HEK293 (cell line): ENCODE data around the gene DFFA.

Experiments
- CTCF ChIP-seq: fragments of 450-650 bp; formaldehyde crosslinking; IDR thresholded peaks from 2 replicates; pipeline ENCODE4 v1.5.1; 2016; ENCODE audit warnings: missing biosample characterization, missing genetic modification characterization
- EGR2 ChIP-seq: fragments of 450-650 bp; formaldehyde crosslinking; IDR thresholded peaks from 2 replicates; pipeline ENCODE4 v1.5.1; 2016; ENCODE audit warnings: low read depth, missing biosample characterization, missing genetic modification characterization
- HOXA7 ChIP-seq: sonication (generic); formaldehyde crosslinking; IDR thresholded peaks from 2 replicates; pipeline ENCODE4 v1.8.1; 2022; ENCODE audit warnings: missing genetic modification reagents, borderline replicate concordance
- SALL2 ChIP-seq: fragments of 450-650 bp; formaldehyde crosslinking; IDR thresholded peaks from 2 replicates; pipeline ENCODE4 v1.5.0; 2017; ENCODE audit warnings: missing biosample characterization, mild to moderate bottlenecking, missing genetic modification characterization, borderline replicate concordance
- SCRT1 ChIP-seq: fragments of 450-650 bp; formaldehyde crosslinking; IDR thresholded peaks from 2 replicates; pipeline ENCODE4 v1.5.1; 2016; ENCODE audit warnings: missing biosample characterization, missing genetic modification characterization, borderline replicate concordance
- SP7 ChIP-seq: fragments of 450-650 bp; formaldehyde crosslinking; IDR thresholded peaks from 2 replicates; pipeline ENCODE4 v1.5.1; 2016; ENCODE audit warnings: missing biosample characterization, missing genetic modification characterization
- ZBTB21 ChIP-seq: fragments of 450-650 bp; formaldehyde crosslinking; IDR thresholded peaks from 2 replicates; pipeline ENCODE4 v1.5.1; 2017; ENCODE audit warnings: missing biosample characterization, missing genetic modification characterization
- ZNF121 ChIP-seq: fragments of 450-650 bp; formaldehyde crosslinking; IDR thresholded peaks from 2 replicates; pipeline ENCODE4 v1.5.1; 2016; ENCODE audit warnings: missing biosample characterization, missing genetic modification characterization
- ZNF132 ChIP-seq: fragments of 450-650 bp; formaldehyde crosslinking; IDR thresholded peaks from 2 replicates; pipeline ENCODE4 v1.5.1; 2017; ENCODE audit warnings: missing biosample characterization, missing genetic modification characterization, borderline replicate concordance
- ZNF169 ChIP-seq: fragments of 450-650 bp; formaldehyde crosslinking; IDR thresholded peaks from 2 replicates; pipeline ENCODE4 v1.5.1; 2016; ENCODE audit warnings: missing biosample characterization, missing genetic modification characterization
- ZNF2 ChIP-seq: fragments of 450-650 bp; formaldehyde crosslinking; IDR thresholded peaks from 2 replicates; pipeline ENCODE4 v1.5.1; 2016; ENCODE audit warnings: missing biosample characterization, missing genetic modification characterization
- ZNF274 ChIP-seq, 2 experiments: fragments of 200-500 bp in 1 of 2; fragments of 450-650 bp in 1 of 2; sonication (Bioruptor generic) in 1 of 2; formaldehyde crosslinking in 1 of 2; IDR thresholded peaks; 2 replicates each; pipeline versions ENCODE4 v1.5.1 to v1.6.1; 2014 to 2016; ENCODE audit warnings: borderline replicate concordance in 1 of 2, inconsistent platforms in 1 of 2, low read length in 1 of 2, missing biosample characterization in 1 of 2, missing genetic modification characterization in 1 of 2
- ZNF280C ChIP-seq: fragments of 450-650 bp; formaldehyde crosslinking; IDR thresholded peaks from 2 replicates; pipeline ENCODE4 v1.5.1; 2016; ENCODE audit warnings: missing biosample characterization, missing genetic modification characterization
- ZNF37A ChIP-seq: fragments of 450-650 bp; IDR thresholded peaks from 2 replicates; pipeline ENCODE4 v1.5.1; 2018; ENCODE audit warnings: missing biosample characterization, missing genetic modification characterization
- ZNF394 ChIP-seq: fragments of 450-650 bp; formaldehyde crosslinking; IDR thresholded peaks from 2 replicates; pipeline ENCODE4 v1.5.1; 2016; ENCODE audit warnings: missing biosample characterization, missing genetic modification characterization, mild to moderate bottlenecking, moderate library complexity, borderline replicate concordance
- ZNF510 ChIP-seq: fragments of 450-650 bp; formaldehyde crosslinking; IDR thresholded peaks from 2 replicates; pipeline ENCODE4 v1.5.1; 2018; ENCODE audit warnings: mild to moderate bottlenecking, missing genetic modification characterization, missing biosample characterization; ENCODE audit not compliant: insufficient replicate concordance
- ZNF585B ChIP-seq: fragments of 450-650 bp; formaldehyde crosslinking; IDR thresholded peaks from 2 replicates; pipeline ENCODE4 v1.5.1; 2016; ENCODE audit warnings: missing biosample characterization, missing genetic modification characterization
- ZNF639 ChIP-seq: fragments of 450-650 bp; formaldehyde crosslinking; IDR thresholded peaks from 2 replicates; pipeline ENCODE4 v1.5.1; 2016; ENCODE audit warnings: missing biosample characterization, missing genetic modification characterization
- ZNF658 ChIP-seq: fragments of 450-650 bp; formaldehyde crosslinking; IDR thresholded peaks from 2 replicates; pipeline ENCODE4; 2016; ENCODE audit warnings: missing biosample characterization, missing genetic modification characterization
- ZNF776 ChIP-seq: fragments of 450-650 bp; formaldehyde crosslinking; IDR thresholded peaks from 2 replicates; pipeline ENCODE4 v1.5.0; 2017; ENCODE audit warnings: missing biosample characterization, missing genetic modification characterization, borderline replicate concordance
- ZNF792 ChIP-seq: fragments of 450-650 bp; formaldehyde crosslinking; IDR thresholded peaks from 2 replicates; pipeline ENCODE4 v1.5.1; 2016; ENCODE audit warnings: missing biosample characterization, missing genetic modification characterization
- ZNF837 ChIP-seq: fragments of 450-650 bp; formaldehyde crosslinking; IDR thresholded peaks from 2 replicates; pipeline ENCODE4 v1.5.1; 2016; ENCODE audit warnings: missing biosample characterization, missing genetic modification characterization
- ZSCAN16 ChIP-seq: fragments of 450-650 bp; formaldehyde crosslinking; IDR thresholded peaks from 2 replicates; pipeline ENCODE4 v1.5.1; 2016; ENCODE audit warnings: missing biosample characterization, missing genetic modification characterization
- ZSCAN23 ChIP-seq: fragments of 450-650 bp; formaldehyde crosslinking; IDR thresholded peaks from 2 replicates; pipeline ENCODE4 v1.5.1; 2016; ENCODE audit warnings: missing biosample characterization, missing genetic modification characterization
- TF ChIP-seq, protein P1 (sequence below): fragments of 450-650 bp; formaldehyde crosslinking; IDR thresholded peaks from 2 replicates; pipeline ENCODE4 v1.5.1; 2016; ENCODE audit warnings: missing biosample characterization, missing genetic modification characterization
- TF ChIP-seq, protein P2 (sequence below): fragments of 450-650 bp; formaldehyde crosslinking; conservative IDR thresholded peaks from 2 replicates; pipeline ENCODE4 v1.5.1; 2016; ENCODE audit warnings: low read depth, missing biosample characterization, missing genetic modification characterization

Gene DFFA

GRCh38 chr1:10474613-10475507 lies 2.5 kb upstream of the DFFA start, which contains the start of gene PEX14 (continued):
- TF ChIP-seq, protein P1, sequence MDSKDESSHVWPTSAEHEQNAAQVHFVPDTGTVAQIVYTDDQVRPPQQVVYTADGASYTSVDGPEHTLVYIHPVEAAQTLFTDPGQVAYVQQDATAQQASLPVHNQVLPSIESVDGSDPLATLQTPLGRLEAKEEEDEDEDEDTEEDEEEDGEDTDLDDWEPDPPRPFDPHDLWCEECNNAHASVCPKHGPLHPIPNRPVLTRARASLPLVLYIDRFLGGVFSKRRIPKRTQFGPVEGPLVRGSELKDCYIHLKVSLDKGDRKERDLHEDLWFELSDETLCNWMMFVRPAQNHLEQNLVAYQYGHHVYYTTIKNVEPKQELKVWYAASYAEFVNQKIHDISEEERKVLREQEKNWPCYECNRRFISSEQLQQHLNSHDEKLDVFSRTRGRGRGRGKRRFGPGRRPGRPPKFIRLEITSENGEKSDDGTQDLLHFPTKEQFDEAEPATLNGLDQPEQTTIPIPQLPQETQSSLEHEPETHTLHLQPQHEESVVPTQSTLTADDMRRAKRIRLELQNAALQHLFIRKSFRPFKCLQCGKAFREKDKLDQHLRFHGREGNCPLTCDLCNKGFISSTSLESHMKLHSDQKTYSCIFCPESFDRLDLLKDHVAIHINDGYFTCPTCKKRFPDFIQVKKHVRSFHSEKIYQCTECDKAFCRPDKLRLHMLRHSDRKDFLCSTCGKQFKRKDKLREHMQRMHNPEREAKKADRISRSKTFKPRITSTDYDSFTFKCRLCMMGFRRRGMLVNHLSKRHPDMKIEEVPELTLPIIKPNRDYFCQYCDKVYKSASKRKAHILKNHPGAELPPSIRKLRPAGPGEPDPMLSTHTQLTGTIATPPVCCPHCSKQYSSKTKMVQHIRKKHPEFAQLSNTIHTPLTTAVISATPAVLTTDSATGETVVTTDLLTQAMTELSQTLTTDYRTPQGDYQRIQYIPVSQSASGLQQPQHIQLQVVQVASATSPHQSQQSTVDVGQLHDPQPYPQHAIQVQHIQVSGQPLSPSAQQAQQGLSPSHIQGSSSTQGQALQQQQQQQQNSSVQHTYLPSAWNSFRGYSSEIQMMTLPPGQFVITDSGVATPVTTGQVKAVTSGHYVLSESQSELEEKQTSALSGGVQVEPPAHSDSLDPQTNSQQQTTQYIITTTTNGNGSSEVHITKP (tag by site-specific recombination): peak; percentile 85
- TF ChIP-seq ZSCAN16 (no peak), ZBTB21 (tag by site-specific recombination) (no peak), ZNF510 (tag by site-specific recombination) (no peak), SCRT1 (tag by site-specific recombination) (peak; percentile 63; the same call in 1 of the 2 replicates), ZNF2 (tag by site-specific recombination) (0 out of 2 replicates have a peak, but pooled peaks have one; percentile 20), ZNF776 (tag by site-specific recombination) (no peak), ZNF792 (tag by site-specific recombination) (no peak), CTCF (tag by site-specific recombination) (0 out of 2 replicates have a peak, but pooled peaks have one; percentile 7), ZNF121 (tag by site-specific recombination) (no peak), ZNF132 (tag by site-specific recombination) (no peak), ZNF585B (tag by site-specific recombination) (no peak), SP7 (tag by site-specific recombination) (peak; percentile 76), ZNF280C (tag by site-specific recombination) (no peak), SALL2 (tag by site-specific recombination) (no peak), ZNF658 (tag by site-specific recombination) (no peak), HOXA7 (no peak), ZNF394 (no peak), EGR2 (no peak), ZNF274 (IDR thresholded peaks at IDR 0.05; ENCODE audit: low read length) (no peak), ZNF274 (tag by site-specific recombination; IDR thresholded peaks at IDR 0.05; ENCODE audit: borderline replicate concordance) (no peak), ZNF639 (tag by site-specific recombination) (peak; percentile 74; the same call in 1 of the 2 replicates), ZSCAN23 (tag by site-specific recombination) (no peak), ZNF169 (tag by site-specific recombination) (no peak), ZNF837 (tag by site-specific recombination) (no peak), ZNF37A (no peak)
- TF ChIP-seq, protein P2, sequence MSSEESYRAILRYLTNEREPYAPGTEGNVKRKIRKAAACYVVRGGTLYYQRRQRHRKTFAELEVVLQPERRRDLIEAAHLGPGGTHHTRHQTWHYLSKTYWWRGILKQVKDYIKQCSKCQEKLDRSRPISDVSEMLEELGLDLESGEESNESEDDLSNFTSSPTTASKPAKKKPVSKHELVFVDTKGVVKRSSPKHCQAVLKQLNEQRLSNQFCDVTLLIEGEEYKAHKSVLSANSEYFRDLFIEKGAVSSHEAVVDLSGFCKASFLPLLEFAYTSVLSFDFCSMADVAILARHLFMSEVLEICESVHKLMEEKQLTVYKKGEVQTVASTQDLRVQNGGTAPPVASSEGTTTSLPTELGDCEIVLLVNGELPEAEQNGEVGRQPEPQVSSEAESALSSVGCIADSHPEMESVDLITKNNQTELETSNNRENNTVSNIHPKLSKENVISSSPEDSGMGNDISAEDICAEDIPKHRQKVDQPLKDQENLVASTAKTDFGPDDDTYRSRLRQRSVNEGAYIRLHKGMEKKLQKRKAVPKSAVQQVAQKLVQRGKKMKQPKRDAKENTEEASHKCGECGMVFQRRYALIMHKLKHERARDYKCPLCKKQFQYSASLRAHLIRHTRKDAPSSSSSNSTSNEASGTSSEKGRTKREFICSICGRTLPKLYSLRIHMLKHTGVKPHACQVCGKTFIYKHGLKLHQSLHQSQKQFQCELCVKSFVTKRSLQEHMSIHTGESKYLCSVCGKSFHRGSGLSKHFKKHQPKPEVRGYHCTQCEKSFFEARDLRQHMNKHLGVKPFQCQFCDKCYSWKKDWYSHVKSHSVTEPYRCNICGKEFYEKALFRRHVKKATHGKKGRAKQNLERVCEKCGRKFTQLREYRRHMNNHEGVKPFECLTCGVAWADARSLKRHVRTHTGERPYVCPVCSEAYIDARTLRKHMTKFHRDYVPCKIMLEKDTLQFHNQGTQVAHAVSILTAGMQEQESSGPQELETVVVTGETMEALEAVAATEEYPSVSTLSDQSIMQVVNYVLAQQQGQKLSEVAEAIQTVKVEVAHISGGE (tag by site-specific recombination): no peak; the same call in 1 of the 2 replicates
